Pancreas (tissue), 10 donors: ENCODE results near the gene MYOG. TPM values are rescaled to one million over a fixed set of nuclear protein-coding genes. Genes with fewer than 3 reads are reported as not detected.

ENCODE experiments used
- ATAC-seq, 4 donors: fragments of 200-7000 bp; cut with Tn5 transposase; one replicate each; pipeline versions ENCODE4 v1.8.0 to v1.9.1; 2020; ENCODE audit warnings: mild to moderate bottlenecking in 4 of 4, moderate library complexity in 4 of 4
- DNase-seq, 6 donors: peaks; one replicate each; pipeline ENCODE4 v3.0.0-alpha.2; 2020
- FAIRE-seq: peaks from 2 replicates; lab custom pipeline; 2012; peaks lifted over from hg19 to GRCh38; lab: Jason Lieb, UNC
- H3K27ac ChIP-seq, 4 donors: fragments of 200-600 bp; sonication (generic); 1 replicate in 3 of 4; 2 replicates in 1 of 4; pipeline versions ENCODE4 v1.5.0 to v1.8.0; 2020
- H3K27me3 ChIP-seq, 4 donors: fragments of 200-600 bp; one replicate each; pipeline ENCODE4 v1.8.0; 2021
- H3K36me3 ChIP-seq, 3 donors: fragments of 200-600 bp; sonication (generic) in 1 of 3; one replicate each; pipeline versions ENCODE4 v1.5.0 to v1.8.0; 2020 to 2021
- H3K4me1 ChIP-seq, 3 donors: fragments of 200-600 bp; one replicate each; pipeline ENCODE4 v1.8.0; 2021
- H3K4me3 ChIP-seq, 4 donors: fragments of 200-600 bp; sonication (generic) in 2 of 4; one replicate each; pipeline versions ENCODE4 v1.5.0 to v1.8.0; 2020 to 2021
- H3K9me3 ChIP-seq, 4 donors: fragments of 200-600 bp; one replicate each; pipeline ENCODE4 v1.8.0; 2021
- CTCF ChIP-seq, 4 donors: fragments of 200-600 bp; sonication (generic) in 3 of 4; IDR thresholded peaks; one replicate each; pipeline versions ENCODE4 v1.5.0 to v1.8.0; 2021; ENCODE audit warnings: antibody characterized with exemption in 4 of 4
- WGBS, 2 donors: extraction: QIAGEN DNeasy Blood & Tissue Kit; methylation state at CpG; one replicate each; pipeline ENCODE4 v1.1.7; 2013; 5-methylcytosine and 5-hydroxymethylcytosine counted together
- intact Hi-C, 3 donors: fragments of 100-400 bp; cut with DNase I; formaldehyde crosslinking; loops; one replicate each; pipeline versions ENCODE4 v1.11.1 to v1.14.2; 2022
- polyA plus RNA-seq, 2 donors: library from polyadenylated mRNA; stranded (reverse); fragments of 200-250 nt; gene quantifications; one replicate each; pipeline ENCODE4 v1.2.3, GENCODE V29; 2013
- total RNA-seq, 6 donors: library from RNA; stranded (reverse); fragmentation: NEBNext Ultra II Directional in 4 of 6; extraction: Animal tissue kit (Norgen Biotek cat#: 25700) in 4 of 6; gene quantifications; one replicate each; pipeline versions ENCODE4 v1.2.1 to v1.2.4, GENCODE V29; 2021 to 2023
- donor health status: healthy with polysubstance abuse.
- donor health status: DM: no; HTN: no; CAD: no; lungs with moderate emphysema.
- donor health status: DM: no; HTN: no; CAD: no.
- donor health status: control.
- donor health status: control.
- donor health status: Bipolar disorder and iron deficiency.
- donor health status: DM: yes; HTN: yes; CAD: no.
- donor health status: DM: no; HTN: no; CAD: no.
- donor health status: DM: no; HTN: no; CAD: no.
- donor health status: DM: yes; HTN: yes; CAD: no.

MYOG gene
- total and polyA plus RNA-seq, 8 donors, result 0.07 TPM; not detected in 7

DNA sequence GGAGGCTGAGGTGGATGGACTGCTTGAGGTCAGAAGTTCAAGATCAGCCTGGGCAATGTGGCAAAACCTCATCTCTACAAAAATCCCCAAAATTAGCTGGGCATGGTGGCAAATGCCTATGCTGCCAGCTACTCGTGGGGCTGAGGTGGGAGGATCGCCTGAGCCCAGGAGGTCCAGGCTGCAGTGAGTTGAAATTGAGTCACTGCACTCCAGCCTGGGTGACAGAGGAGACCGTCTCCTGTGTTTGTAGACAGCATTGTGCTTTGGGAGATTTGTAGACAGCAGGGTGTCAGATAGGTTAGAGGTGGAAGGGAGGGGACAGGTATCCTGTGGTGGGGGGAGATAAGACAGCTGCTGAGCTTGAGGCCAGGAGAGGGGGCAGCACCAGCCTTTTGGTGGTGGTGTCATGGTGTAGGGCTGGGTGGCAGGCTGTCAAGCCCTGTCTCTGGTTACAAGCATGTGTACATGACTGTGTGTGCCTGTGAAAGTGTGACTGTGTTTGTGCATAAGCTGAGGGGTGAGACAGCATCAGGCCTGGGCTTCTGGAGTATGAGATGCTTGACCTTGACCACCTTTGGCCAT, 44.4 kb downstream of the MYOG start:
- ATAC-seq, result no peak
- H3K27me3 ChIP-seq, result no peaks in the 10 kb centered on the region
- intact Hi-C loops, result loop anchor here in 1 of 3 donors (5.0 kb wide), 1 partner anchor 176 kb away; no protein-coding TSS in a partner anchor
- DNase-seq, result no peak
- no peaks in the 10 kb centered on the region for H3K36me3 ChIP-seq
- no peaks in the 10 kb centered on the region for H3K4me1 ChIP-seq
- TF ChIP-seq CTCF (IDR thresholded peaks at IDR 0.05), result no peak
- no peak overlapping the region for H3K27ac ChIP-seq
- no peak overlapping the region for H3K4me3 ChIP-seq
- H3K9me3 ChIP-seq, result no peaks in the 10 kb centered on the region
- 61 to 73% methylated on average over 3 of the region's 3 CpGs for WGBS, 2 donors
- no peak for FAIRE-seq

DNA sequence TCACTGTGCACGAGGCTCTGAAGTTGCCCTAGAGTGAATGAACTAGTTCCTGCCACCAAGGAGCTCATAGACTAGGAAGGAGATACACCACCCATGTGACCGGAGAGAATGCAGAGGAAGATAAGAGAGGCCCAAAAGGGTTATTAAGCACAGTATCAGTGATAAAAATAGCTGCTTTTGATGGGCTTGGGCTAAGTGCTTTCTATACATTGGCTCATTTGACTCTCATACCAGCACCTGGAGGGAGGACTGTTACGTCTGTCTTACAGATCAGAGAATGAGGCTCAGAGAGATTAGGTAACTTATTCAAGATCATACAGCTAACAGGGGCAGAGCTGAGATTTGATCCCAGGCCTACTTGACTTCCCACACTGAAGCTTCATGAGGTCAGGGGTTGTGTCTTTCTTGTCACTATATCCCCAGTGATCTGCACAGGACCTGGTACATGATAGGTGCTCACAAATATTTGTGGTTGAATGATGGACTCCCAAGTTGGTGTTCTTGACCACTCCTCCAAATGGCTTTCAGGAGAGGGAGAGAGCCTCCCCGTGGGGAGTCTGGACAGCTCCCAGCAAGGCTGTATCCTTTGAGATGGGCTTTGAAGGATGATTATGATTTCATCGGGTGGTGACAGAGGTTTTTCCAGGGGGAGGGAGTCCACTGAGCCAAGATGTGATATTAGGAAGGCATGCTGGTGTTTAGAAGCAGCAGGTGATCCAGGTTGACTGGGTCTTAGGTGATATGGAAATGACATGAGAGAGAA, 45.1 kb downstream of the MYOG start:
- Histone ChIP-seq H3K27me3 (no peaks in the 10 kb centered on the region), H3K27ac (no peak overlapping the region), H3K4me3 (no peak overlapping the region), H3K4me1 (no peaks in the 10 kb centered on the region), H3K9me3 (no peaks in the 10 kb centered on the region), H3K36me3 (no peaks in the 10 kb centered on the region)
- ATAC-seq (no peak), FAIRE-seq (no peak), DNase-seq (no peak)
- TF ChIP-seq CTCF (IDR thresholded peaks at IDR 0.05), result no peak
- 43 to 47% methylated on average over 5 of the region's 5 CpGs for WGBS, 2 donors
- intact Hi-C loops, result loop anchor here in 1 of 3 donors (5.0 kb wide), 1 partner anchor 177 kb away; no protein-coding TSS in a partner anchor

- Histone ChIP-seq H3K36me3 (no peaks in the 10 kb centered on the region), H3K27me3 (no peaks in the 10 kb centered on the region), H3K4me3 (no peak overlapping the region), H3K4me1 (no peaks in the 10 kb centered on the region), H3K9me3 (no peaks in the 10 kb centered on the region), H3K27ac (no peak overlapping the region)
- no peak for FAIRE-seq
- WGBS, 2 donors, result 50 to 56% methylated on average over 11 of the region's 11 CpGs
- intact Hi-C loops, result loop anchor here in 2 of 3 donors (5.0 kb wide), 1 partner anchor 177 kb away; no protein-coding TSS in a partner anchor
- TF ChIP-seq CTCF (IDR thresholded peaks at IDR 0.05), result no peak
- peak in 1 of 4 donors; percentile 14 for ATAC-seq
- no peak for DNase-seq
Measured at GRCh38 chr1:203039609-203040512, 46.0 kb downstream of the MYOG start.

- ATAC-seq (peak; percentile 91 to 96 (median 93)), FAIRE-seq (no peak), DNase-seq (peak in 5 of 6 donors; percentile 52 to 83 (median 73))
- Histone ChIP-seq H3K27ac (no peak overlapping the region), H3K9me3 (no peaks in the 10 kb centered on the region), H3K36me3 (no peaks in the 10 kb centered on the region), H3K27me3 (no peaks in the 10 kb centered on the region), H3K4me1 (no peaks in the 10 kb centered on the region), H3K4me3 (no peak overlapping the region)
- intact Hi-C loops, result loop anchor here in 1 of 3 donors (5.0 kb wide), 1 partner anchor 178 kb away; no protein-coding TSS in a partner anchor
- 36 to 40% methylated on average over 20 to 22 of the region's 22 CpGs for WGBS, 2 donors
- peak; percentile 79 to 93 (median 84) for TF ChIP-seq CTCF (IDR thresholded peaks at IDR 0.05)
Measured at GRCh38 chr1:203038891-203039608, 46.8 kb downstream of the MYOG start.
